GM12878 (cell line): ENCODE results near the gene ZMYND11. TPM values are rescaled to one million over a fixed set of nuclear protein-coding genes. Genes with fewer than 3 reads are reported as not detected.
"Not testable (repeated sequence)": the region's sequence is repeated elsewhere in the genome, so short reads cannot be mapped to it uniquely, and the experiment has no call there.

Experiments used
- ATAC-seq: fragments of 200-7000 bp; cut with Tn5 transposase; 3 replicates; pipeline ENCODE4 v1.9.1; 2020; ENCODE audit warnings: mild to moderate bottlenecking, moderate library complexity
- BruUV-seq: library from RNA; stranded (reverse); fragments of 400-500 nt; replicated peaks from 2 replicates; lab custom pipeline; 2021; lab: Mats Ljungman, UMichigan
- CTCF ChIA-PET: fragments of 300-600 bp; sonication (Branson Sonifier 250); formaldehyde crosslinking; extraction: SDS; loops from one replicate; lab custom pipeline; 2021; ENCODE audit warnings: inconsistent platforms; lab: Yijun Ruan, JAX
- POLR2A ChIA-PET: fragments of 350-600 bp; formaldehyde crosslinking; extraction: SDS; loops from one replicate; lab custom pipeline; 2021; ENCODE audit warnings: inconsistent platforms; lab: Charles Lee
- RAD21 ChIA-PET: fragments of 300-600 bp; sonication (Branson Sonifier 250); formaldehyde crosslinking; loops from one replicate; lab custom pipeline; 2023; ENCODE audit warnings: antibody characterized with exemption; ENCODE audit not compliant: unreplicated experiment; lab: Charles Lee
- SMC1A ChIA-PET: fragments of 300-600 bp; sonication (Branson Sonifier 250); formaldehyde crosslinking; loops from one replicate; lab custom pipeline; 2023; ENCODE audit not compliant: unreplicated experiment, uncharacterized antibody; lab: Charles Lee
- DNase-seq: peaks from one replicate; pipeline ENCODE4 v3.0.0-alpha.2; 2011; ENCODE audit warnings: low read depth, low spot score
- FAIRE-seq: peaks from 3 replicates; lab custom pipeline; 2011; peaks lifted over from hg19 to GRCh38; lab: Jason Lieb, UNC
- H2AFZ ChIP-seq: 2 replicates; pipeline ENCODE4 v1.6.0; 2011; ENCODE audit warnings: low read depth, low read length, control low read depth; ENCODE audit not compliant: control insufficient read depth
- H3K27ac ChIP-seq: 2 replicates; pipeline ENCODE4 v1.5.1; 2011; ENCODE audit warnings: control low read depth; ENCODE audit not compliant: control insufficient read depth, insufficient read depth
- H3K27me3 ChIP-seq, 2 experiments: replicated peaks in 1 of 2; 2 replicates each; pipeline versions ENCODE4 v1.6.0 to v1.6.1; 2011; ENCODE audit warnings: low read length in 1 of 2; ENCODE audit not compliant: control insufficient read depth in 2 of 2, insufficient read depth in 2 of 2
- H3K36me3 ChIP-seq, 2 experiments: 2 replicates each; pipeline ENCODE4 v1.5.1; 2011; ENCODE audit warnings: low read length in 1 of 2; ENCODE audit not compliant: control insufficient read depth in 2 of 2, insufficient read depth in 2 of 2
- H3K4me1 ChIP-seq: 2 replicates; pipeline ENCODE4 v1.6.1; 2011; ENCODE audit warnings: mild to moderate bottlenecking, low read length, moderate library complexity, mixed read lengths; ENCODE audit not compliant: control insufficient read depth, insufficient read depth
- H3K4me2 ChIP-seq: 2 replicates; pipeline ENCODE4 v1.6.0; 2011; ENCODE audit warnings: control low read depth; ENCODE audit not compliant: control insufficient read depth, insufficient read depth
- H3K4me3 ChIP-seq: fragments of 200-600 bp; sonication (generic); 2 replicates; pipeline ENCODE4 v1.5.1; 2016
- H3K79me2 ChIP-seq: 2 replicates; pipeline ENCODE4 v1.6.0; 2011; ENCODE audit warnings: low read length; ENCODE audit not compliant: control insufficient read depth, insufficient read depth
- H3K9ac ChIP-seq: 2 replicates; pipeline ENCODE4 v1.8.0; 2011; ENCODE audit warnings: low read length, control low read depth, mixed read lengths; ENCODE audit not compliant: control insufficient read depth, insufficient read depth
- H3K9me3 ChIP-seq: replicated peaks from 3 replicates; pipeline ENCODE4 v1.5.1; 2011; ENCODE audit warnings: mild to moderate bottlenecking, low read length; ENCODE audit not compliant: control insufficient read depth, insufficient read depth
- H4K20me1 ChIP-seq: 2 replicates; pipeline ENCODE4 v1.6.0; 2011; ENCODE audit not compliant: control insufficient read depth, insufficient read depth
- CREB1 ChIP-seq: IDR thresholded peaks from 2 replicates; pipeline ENCODE4 v1.6.1; 2012; ENCODE audit warnings: low read depth, mild to moderate bottlenecking, inconsistent platforms
- FOXM1 ChIP-seq: IDR thresholded peaks from 2 replicates; pipeline ENCODE4 v1.6.1; 2012; ENCODE audit warnings: low read depth, mild to moderate bottlenecking, inconsistent platforms, low read length, moderate library complexity
- MXI1 ChIP-seq: fragments of 150-350 bp; IDR thresholded peaks from 2 replicates; pipeline ENCODE4 v1.6.1; 2011; ENCODE audit warnings: low read depth, mild to moderate bottlenecking, inconsistent platforms, low read length, improper control_type of control experiment
- NR2C1 ChIP-seq: fragments of 450-650 bp; IDR thresholded peaks from 2 replicates; pipeline ENCODE4 v1.6.1; 2017; ENCODE audit warnings: antibody characterized with exemption, mild to moderate bottlenecking, moderate library complexity
- RUNX3 ChIP-seq: IDR thresholded peaks from 2 replicates; pipeline ENCODE4 v1.6.1; 2012; ENCODE audit warnings: low read length, inconsistent platforms
- WGBS: methylation state at CpG from one replicate; pipeline ENCODE4 v1.1.6; 2016; ENCODE audit warnings: low lambda C conversion rate; ENCODE audit not compliant: insufficient replicate concordance, insufficient coverage; ENCODE audit errors: missing lambda C conversion rate; 5-methylcytosine and 5-hydroxymethylcytosine counted together
- in situ Hi-C: fragments of 300-500 bp; cut with MboI; formaldehyde crosslinking; loops from 9 replicates; pipeline ENCODE4 v1.14.3; 2018; ENCODE audit warnings: mixed read lengths
- intact Hi-C: fragments of 100-400 bp; cut with micrococcal nuclease; formaldehyde crosslinking; loops from one replicate; pipeline ENCODE4 v1.14.2; 2022; ENCODE audit not compliant: unreplicated experiment
- polyA plus RNA-seq, 11 experiments: library from polyadenylated mRNA; depleted of rRNA in 4 of 11; unstranded in 6 of 11; stranded (reverse) in 5 of 11; fragments of >200 nt; fragmentation: Nextera tagmentation in 4 of 11; fragmentation: Illumina TruSeq in 1 of 11; extraction: Ambion mirVana in 4 of 11; extraction: Trizol in 1 of 11; gene quantifications; 1 replicate in 1 of 11; 2 replicates in 10 of 11; pipeline versions ENCODE4 v1.2.1 to v1.2.3, GENCODE V29; 2011 to 2016; ENCODE audit warnings: inconsistent platforms in 2 of 11, missing spikeins in 2 of 11, low read depth in 1 of 11
- total RNA-seq, 4 experiments: library from RNA; depleted of rRNA in 3 of 4; stranded (reverse); fragments of >200 nt in 3 of 4; fragmentation: Illumina TruSeq in 1 of 4; extraction: Trizol in 1 of 4; gene quantifications; 2 replicates each; pipeline versions ENCODE4 v1.2.1 to v1.2.3, GENCODE V29; 2013 to 2021
- TF ChIP-seq, protein P1 (sequence below): fragments of 450-650 bp; IDR thresholded peaks from 2 replicates; pipeline ENCODE4 v1.6.1; 2017; ENCODE audit warnings: borderline replicate concordance
- TF ChIP-seq, protein P2 (sequence below): fragments of 150-350 bp; IDR thresholded peaks from 2 replicates; pipeline ENCODE4 v1.6.1; 2014; ENCODE audit warnings: mild to moderate bottlenecking, low read depth, low read length

The ZMYND11 gene
- total and polyA plus RNA-seq, 10 of the 15 experiments (the other 5 are each of a cell fraction or from before 2014, with no cell fraction given): 3.3 to 24.4 (median 13.1) TPM

DNA sequence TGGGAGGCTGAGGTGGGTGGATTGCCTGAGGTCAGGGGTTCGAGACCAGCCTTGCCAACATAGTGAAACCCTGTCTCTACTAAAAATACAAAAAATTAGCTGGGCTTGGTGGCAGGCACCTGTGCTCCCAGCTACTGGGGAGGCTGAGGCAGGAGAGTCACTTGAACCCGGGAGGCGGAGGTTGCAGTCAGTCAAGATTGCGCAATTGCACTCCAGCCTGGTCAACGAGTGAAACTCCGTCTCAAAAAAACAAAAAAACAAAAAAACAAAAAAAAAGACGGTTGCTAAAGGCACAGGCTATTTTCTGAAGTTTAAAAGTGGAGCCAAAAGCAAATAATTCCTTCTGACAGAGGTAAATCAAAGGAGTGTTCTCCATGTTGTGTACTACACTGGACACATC, 50.3 kb downstream of the ZMYND11 start:
- H3K9ac ChIP-seq, FAIRE-seq, BruUV-seq, ATAC-seq, intact Hi-C loops, H3K27me3 ChIP-seq, H3K36me3 ChIP-seq, CTCF ChIA-PET, H2AFZ ChIP-seq, RAD21 ChIA-PET, POLR2A ChIA-PET, in situ Hi-C loops, H4K20me1 ChIP-seq, H3K4me1 ChIP-seq, H3K4me3 ChIP-seq, DNase-seq, H3K4me2 ChIP-seq, H3K9me3 ChIP-seq, H3K79me2 ChIP-seq, H3K27ac ChIP-seq, SMC1A ChIA-PET: not testable (repeated sequence)
- WGBS: 78% methylated on average over 5 of the region's 7 CpGs

DNA sequence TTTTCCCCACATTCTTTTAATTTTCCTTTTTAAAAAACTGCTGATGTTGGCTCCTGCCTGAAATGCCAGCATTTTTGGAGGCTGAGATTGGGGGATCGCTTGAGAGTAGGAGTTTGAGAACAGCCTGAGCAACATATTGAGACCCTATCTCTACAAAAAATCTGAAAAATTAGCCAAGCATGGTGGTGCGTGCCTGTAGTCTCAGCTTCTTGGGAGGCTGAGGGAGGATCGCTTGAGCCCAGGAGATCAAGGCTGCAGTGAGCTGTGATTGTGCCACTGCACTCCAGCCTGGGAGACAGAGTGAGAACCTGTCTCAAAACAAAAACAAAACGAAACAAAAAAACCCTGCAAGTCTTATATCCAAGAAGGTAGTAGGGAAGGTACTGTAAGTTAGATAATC, 51.7 kb downstream of the ZMYND11 start:
- Histone ChIP-seq H3K27ac (no peak overlapping the region), H3K4me2 (no peak overlapping the region), H3K4me3 (no peak overlapping the region), H2AFZ (no peak overlapping the region), H3K36me3 (peaks cover 2 to 4% of the 10 kb centered on the region in 2 experiments; a peak in 3 of 4 replicates), H3K27me3 (no peaks in the 10 kb centered on the region), H3K9me3 (peaks cover 3% of the 10 kb centered on the region; the same call in 2 of the 3 replicates), H3K4me1 (no peaks in the 10 kb centered on the region; the same call in 1 of the 2 replicates), H3K79me2 (no peaks in the 10 kb centered on the region), H4K20me1 (no peaks in the 10 kb centered on the region), H3K9ac (no peak overlapping the region)
- ChIA-PET CTCF (interaction anchor here (1.1 kb wide), 1 partner anchor 17 kb away, joined by 4 read pairs; no protein-coding TSS in a partner anchor), POLR2A (no interaction called here), SMC1A (no interaction called here), RAD21 (no interaction called here)
- in situ Hi-C loops (no loop called here), intact Hi-C loops (no loop called here)
- TF ChIP-seq CREB1 (no peak), RUNX3 (no peak), MXI1 (no peak), NR2C1 (no peak), FOXM1 (no peak)
- TF ChIP-seq, protein P1, sequence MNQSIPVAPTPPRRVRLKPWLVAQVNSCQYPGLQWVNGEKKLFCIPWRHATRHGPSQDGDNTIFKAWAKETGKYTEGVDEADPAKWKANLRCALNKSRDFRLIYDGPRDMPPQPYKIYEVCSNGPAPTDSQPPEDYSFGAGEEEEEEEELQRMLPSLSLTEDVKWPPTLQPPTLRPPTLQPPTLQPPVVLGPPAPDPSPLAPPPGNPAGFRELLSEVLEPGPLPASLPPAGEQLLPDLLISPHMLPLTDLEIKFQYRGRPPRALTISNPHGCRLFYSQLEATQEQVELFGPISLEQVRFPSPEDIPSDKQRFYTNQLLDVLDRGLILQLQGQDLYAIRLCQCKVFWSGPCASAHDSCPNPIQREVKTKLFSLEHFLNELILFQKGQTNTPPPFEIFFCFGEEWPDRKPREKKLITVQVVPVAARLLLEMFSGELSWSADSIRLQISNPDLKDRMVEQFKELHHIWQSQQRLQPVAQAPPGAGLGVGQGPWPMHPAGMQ: no peak
- TF ChIP-seq, protein P2, sequence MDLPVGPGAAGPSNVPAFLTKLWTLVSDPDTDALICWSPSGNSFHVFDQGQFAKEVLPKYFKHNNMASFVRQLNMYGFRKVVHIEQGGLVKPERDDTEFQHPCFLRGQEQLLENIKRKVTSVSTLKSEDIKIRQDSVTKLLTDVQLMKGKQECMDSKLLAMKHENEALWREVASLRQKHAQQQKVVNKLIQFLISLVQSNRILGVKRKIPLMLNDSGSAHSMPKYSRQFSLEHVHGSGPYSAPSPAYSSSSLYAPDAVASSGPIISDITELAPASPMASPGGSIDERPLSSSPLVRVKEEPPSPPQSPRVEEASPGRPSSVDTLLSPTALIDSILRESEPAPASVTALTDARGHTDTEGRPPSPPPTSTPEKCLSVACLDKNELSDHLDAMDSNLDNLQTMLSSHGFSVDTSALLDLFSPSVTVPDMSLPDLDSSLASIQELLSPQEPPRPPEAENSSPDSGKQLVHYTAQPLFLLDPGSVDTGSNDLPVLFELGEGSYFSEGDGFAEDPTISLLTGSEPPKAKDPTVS: no peak
- FAIRE-seq (no peak), ATAC-seq (no peak), DNase-seq (no peak)
- WGBS: 84% methylated on average over 4 of the region's 4 CpGs
- no TSS peak for BruUV-seq
